GM12878 (cell line): Measurements from ENCODE around the gene ACADS. TPM values are rescaled to one million over a fixed set of nuclear protein-coding genes. Genes with fewer than 3 reads are reported as not detected.

ENCODE experiments used
- ATAC-seq: fragments of 200-7000 bp; cut with Tn5 transposase; 3 replicates; pipeline ENCODE4 v1.9.1; 2020; ENCODE audit warnings: mild to moderate bottlenecking, moderate library complexity
- BruUV-seq: library from RNA; stranded (reverse); fragments of 400-500 nt; replicated peaks from 2 replicates; lab custom pipeline; 2021; lab: Mats Ljungman, UMichigan
- CTCF ChIA-PET: fragments of 300-600 bp; sonication (Branson Sonifier 250); formaldehyde crosslinking; extraction: SDS; loops from one replicate; lab custom pipeline; 2021; ENCODE audit warnings: inconsistent platforms; lab: Yijun Ruan, JAX
- POLR2A ChIA-PET: fragments of 350-600 bp; formaldehyde crosslinking; extraction: SDS; loops from one replicate; lab custom pipeline; 2021; ENCODE audit warnings: inconsistent platforms; lab: Charles Lee
- RAD21 ChIA-PET: fragments of 300-600 bp; sonication (Branson Sonifier 250); formaldehyde crosslinking; loops from one replicate; lab custom pipeline; 2023; ENCODE audit warnings: antibody characterized with exemption; ENCODE audit not compliant: unreplicated experiment; lab: Charles Lee
- SMC1A ChIA-PET: fragments of 300-600 bp; sonication (Branson Sonifier 250); formaldehyde crosslinking; loops from one replicate; lab custom pipeline; 2023; ENCODE audit not compliant: unreplicated experiment, uncharacterized antibody; lab: Charles Lee
- DNase-seq: peaks from one replicate; pipeline ENCODE4 v3.0.0-alpha.2; 2011; ENCODE audit warnings: low read depth, low spot score
- FAIRE-seq: peaks from 3 replicates; lab custom pipeline; 2011; peaks lifted over from hg19 to GRCh38; lab: Jason Lieb, UNC
- H2AFZ ChIP-seq: 2 replicates; pipeline ENCODE4 v1.6.0; 2011; ENCODE audit warnings: low read depth, low read length, control low read depth; ENCODE audit not compliant: control insufficient read depth
- H3K27ac ChIP-seq: 2 replicates; pipeline ENCODE4 v1.5.1; 2011; ENCODE audit warnings: control low read depth; ENCODE audit not compliant: control insufficient read depth, insufficient read depth
- H3K27me3 ChIP-seq, 2 experiments: replicated peaks in 1 of 2; 2 replicates each; pipeline versions ENCODE4 v1.6.0 to v1.6.1; 2011; ENCODE audit warnings: low read length in 1 of 2; ENCODE audit not compliant: control insufficient read depth in 2 of 2, insufficient read depth in 2 of 2
- H3K36me3 ChIP-seq, 2 experiments: 2 replicates each; pipeline ENCODE4 v1.5.1; 2011; ENCODE audit warnings: low read length in 1 of 2; ENCODE audit not compliant: control insufficient read depth in 2 of 2, insufficient read depth in 2 of 2
- H3K4me1 ChIP-seq: 2 replicates; pipeline ENCODE4 v1.6.1; 2011; ENCODE audit warnings: mild to moderate bottlenecking, low read length, moderate library complexity, mixed read lengths; ENCODE audit not compliant: control insufficient read depth, insufficient read depth
- H3K4me2 ChIP-seq: 2 replicates; pipeline ENCODE4 v1.6.0; 2011; ENCODE audit warnings: control low read depth; ENCODE audit not compliant: control insufficient read depth, insufficient read depth
- H3K4me3 ChIP-seq: fragments of 200-600 bp; sonication (generic); 2 replicates; pipeline ENCODE4 v1.5.1; 2016
- H3K79me2 ChIP-seq: 2 replicates; pipeline ENCODE4 v1.6.0; 2011; ENCODE audit warnings: low read length; ENCODE audit not compliant: control insufficient read depth, insufficient read depth
- H3K9ac ChIP-seq: 2 replicates; pipeline ENCODE4 v1.8.0; 2011; ENCODE audit warnings: low read length, control low read depth, mixed read lengths; ENCODE audit not compliant: control insufficient read depth, insufficient read depth
- H3K9me3 ChIP-seq: replicated peaks from 3 replicates; pipeline ENCODE4 v1.5.1; 2011; ENCODE audit warnings: mild to moderate bottlenecking, low read length; ENCODE audit not compliant: control insufficient read depth, insufficient read depth
- H4K20me1 ChIP-seq: 2 replicates; pipeline ENCODE4 v1.6.0; 2011; ENCODE audit not compliant: control insufficient read depth, insufficient read depth
- CEBPB ChIP-seq, 2 experiments: fragments of 150-350 bp in 1 of 2; IDR thresholded peaks; 2 replicates each; pipeline ENCODE4 v1.6.1; 2012 to 2014; ENCODE audit warnings: low read depth in 2 of 2, low read length in 2 of 2, borderline replicate concordance in 1 of 2, inconsistent platforms in 1 of 2
- DPF2 ChIP-seq: fragments of 450-650 bp; IDR thresholded peaks from 2 replicates; pipeline ENCODE4 v1.6.1; 2017; ENCODE audit warnings: mild to moderate bottlenecking
- ESRRA ChIP-seq: IDR thresholded peaks from 2 replicates; pipeline ENCODE4 v1.6.1; 2012; ENCODE audit warnings: mild to moderate bottlenecking, low read length, improper control_type of control experiment
- IKZF2 ChIP-seq, 2 experiments: fragments of 450-650 bp; IDR thresholded peaks; 2 replicates each; pipeline ENCODE4 v1.6.1; 2017; ENCODE audit warnings: mild to moderate bottlenecking in 2 of 2, moderate library complexity in 2 of 2
- MYC ChIP-seq: IDR thresholded peaks from 2 replicates; pipeline ENCODE4 v1.6.1; 2011; ENCODE audit warnings: mild to moderate bottlenecking, low read length, moderate library complexity, inconsistent platforms; ENCODE audit not compliant: insufficient read depth, insufficient replicate concordance, insufficient read length, severe bottlenecking
- NFIC ChIP-seq: IDR thresholded peaks from 2 replicates; pipeline ENCODE4 v1.6.1; 2012; ENCODE audit warnings: low read depth, mild to moderate bottlenecking, inconsistent platforms, low read length, moderate library complexity
- NR2F1 ChIP-seq: fragments of 450-650 bp; conservative IDR thresholded peaks from 2 replicates; pipeline ENCODE4 v1.6.1; 2017; ENCODE audit warnings: mild to moderate bottlenecking
- RFX5 ChIP-seq: IDR thresholded peaks from 2 replicates; pipeline ENCODE4 v1.6.1; 2011; ENCODE audit warnings: low read depth, low read length, improper control_type of control experiment
- RUNX3 ChIP-seq: IDR thresholded peaks from 2 replicates; pipeline ENCODE4 v1.6.1; 2012; ENCODE audit warnings: low read length, inconsistent platforms
- SMAD1 ChIP-seq: fragments of 450-650 bp; IDR thresholded peaks from 2 replicates; pipeline ENCODE4 v1.6.1; 2018; ENCODE audit warnings: mild to moderate bottlenecking, low read depth; ENCODE audit not compliant: partially characterized antibody
- SRF ChIP-seq, 2 experiments: IDR thresholded peaks; 2 replicates each; pipeline ENCODE4 v1.6.1; 2011; ENCODE audit warnings: low read depth in 2 of 2, low read length in 2 of 2, mild to moderate bottlenecking in 1 of 2, moderate library complexity in 1 of 2
- ZBTB4 ChIP-seq: fragments of 450-650 bp; formaldehyde crosslinking; IDR thresholded peaks from 2 replicates; pipeline ENCODE4 v1.4.0; 2022; ENCODE audit warnings: mild to moderate bottlenecking, moderate library complexity
- WGBS: methylation state at CpG from one replicate; pipeline ENCODE4 v1.1.6; 2016; ENCODE audit warnings: low lambda C conversion rate; ENCODE audit not compliant: insufficient replicate concordance, insufficient coverage; ENCODE audit errors: missing lambda C conversion rate; 5-methylcytosine and 5-hydroxymethylcytosine counted together
- in situ Hi-C: fragments of 300-500 bp; cut with MboI; formaldehyde crosslinking; loops from 9 replicates; pipeline ENCODE4 v1.14.3; 2018; ENCODE audit warnings: mixed read lengths
- intact Hi-C: fragments of 100-400 bp; cut with micrococcal nuclease; formaldehyde crosslinking; loops from one replicate; pipeline ENCODE4 v1.14.2; 2022; ENCODE audit not compliant: unreplicated experiment
- polyA plus RNA-seq, 11 experiments: library from polyadenylated mRNA; depleted of rRNA in 4 of 11; unstranded in 6 of 11; stranded (reverse) in 5 of 11; fragments of >200 nt; fragmentation: Nextera tagmentation in 4 of 11; fragmentation: Illumina TruSeq in 1 of 11; extraction: Ambion mirVana in 4 of 11; extraction: Trizol in 1 of 11; gene quantifications; 1 replicate in 1 of 11; 2 replicates in 10 of 11; pipeline versions ENCODE4 v1.2.1 to v1.2.3, GENCODE V29; 2011 to 2016; ENCODE audit warnings: inconsistent platforms in 2 of 11, missing spikeins in 2 of 11, low read depth in 1 of 11
- total RNA-seq, 4 experiments: library from RNA; depleted of rRNA in 3 of 4; stranded (reverse); fragments of >200 nt in 3 of 4; fragmentation: Illumina TruSeq in 1 of 4; extraction: Trizol in 1 of 4; gene quantifications; 2 replicates each; pipeline versions ENCODE4 v1.2.1 to v1.2.3, GENCODE V29; 2013 to 2021
- TF ChIP-seq, protein P1 (sequence below): fragments of 450-650 bp; IDR thresholded peaks from 2 replicates; pipeline ENCODE4 v1.6.1; 2016; ENCODE audit warnings: mild to moderate bottlenecking, moderate library complexity, borderline replicate concordance
- TF ChIP-seq, protein P2 (sequence below): fragments of 450-650 bp; IDR thresholded peaks from 2 replicates; pipeline ENCODE4 v1.6.1; 2017; ENCODE audit warnings: antibody characterized with exemption, mild to moderate bottlenecking, moderate library complexity

Gene ACADS
- total and polyA plus RNA-seq, 10 of the 15 experiments (the other 5 are each of a cell fraction or from before 2014, with no cell fraction given) = 0.05 to 18.1 (median 10.2) TPM

- Histone ChIP-seq H2AFZ (no peak overlapping the region), H3K79me2 (no peaks in the 10 kb centered on the region), H3K4me2 (no peak overlapping the region), H3K4me3 (no peak overlapping the region), H3K27ac (no peak overlapping the region), H4K20me1 (no peaks in the 10 kb centered on the region), H3K9me3 (peaks cover 5% of the 10 kb centered on the region), H3K36me3 (peaks cover 0 to 8% of the 10 kb centered on the region in 2 experiments; a peak in 3 of 4 replicates), H3K4me1 (no peaks in the 10 kb centered on the region), H3K9ac (no peak overlapping the region), H3K27me3 (no peaks in the 10 kb centered on the region)
- in situ Hi-C loops = no loop called here
- WGBS = 62% methylated on average over 4 of the region's 4 CpGs
- POLR2A ChIA-PET = no interaction called here
- RAD21 ChIA-PET = no interaction called here
- BruUV-seq = no TSS peak
- intact Hi-C loops = no loop called here
- DNase-seq (no peak), ATAC-seq (no peak), FAIRE-seq (no peak)
- SMC1A ChIA-PET = interaction anchor here (1.0 to 1.1 kb wide), 2 partner anchors 16 to 43 kb away, joined by 3 read pairs; no protein-coding TSS in a partner anchor
- CTCF ChIA-PET = interaction anchor here (0.7 to 2.7 kb wide), 2 partner anchors 111 to 214 kb away, joined by 3 to 10 read pairs; no protein-coding TSS in a partner anchor
- TF ChIP-seq DPF2 (no peak), ESRRA (no peak), CEBPB (IDR thresholded peaks at IDR 0.05; ENCODE audit: borderline replicate concordance in 1 of 2, low read depth in 2 of 2, low read length in 2 of 2) (no peak), RFX5 (no peak), ZBTB4 (CRISPR knock-in tag) (no peak), RUNX3 (no peak), NFIC (no peak), NR2F1 (no peak), MYC (no peak), IKZF2 (IDR thresholded peaks at IDR 0.05) (no peak), SMAD1 (no peak), SRF (IDR thresholded peaks at IDR 0.05; ENCODE audit: low read depth in 2 of 2, low read length in 2 of 2) (no peak)
- TF ChIP-seq, protein P1, sequence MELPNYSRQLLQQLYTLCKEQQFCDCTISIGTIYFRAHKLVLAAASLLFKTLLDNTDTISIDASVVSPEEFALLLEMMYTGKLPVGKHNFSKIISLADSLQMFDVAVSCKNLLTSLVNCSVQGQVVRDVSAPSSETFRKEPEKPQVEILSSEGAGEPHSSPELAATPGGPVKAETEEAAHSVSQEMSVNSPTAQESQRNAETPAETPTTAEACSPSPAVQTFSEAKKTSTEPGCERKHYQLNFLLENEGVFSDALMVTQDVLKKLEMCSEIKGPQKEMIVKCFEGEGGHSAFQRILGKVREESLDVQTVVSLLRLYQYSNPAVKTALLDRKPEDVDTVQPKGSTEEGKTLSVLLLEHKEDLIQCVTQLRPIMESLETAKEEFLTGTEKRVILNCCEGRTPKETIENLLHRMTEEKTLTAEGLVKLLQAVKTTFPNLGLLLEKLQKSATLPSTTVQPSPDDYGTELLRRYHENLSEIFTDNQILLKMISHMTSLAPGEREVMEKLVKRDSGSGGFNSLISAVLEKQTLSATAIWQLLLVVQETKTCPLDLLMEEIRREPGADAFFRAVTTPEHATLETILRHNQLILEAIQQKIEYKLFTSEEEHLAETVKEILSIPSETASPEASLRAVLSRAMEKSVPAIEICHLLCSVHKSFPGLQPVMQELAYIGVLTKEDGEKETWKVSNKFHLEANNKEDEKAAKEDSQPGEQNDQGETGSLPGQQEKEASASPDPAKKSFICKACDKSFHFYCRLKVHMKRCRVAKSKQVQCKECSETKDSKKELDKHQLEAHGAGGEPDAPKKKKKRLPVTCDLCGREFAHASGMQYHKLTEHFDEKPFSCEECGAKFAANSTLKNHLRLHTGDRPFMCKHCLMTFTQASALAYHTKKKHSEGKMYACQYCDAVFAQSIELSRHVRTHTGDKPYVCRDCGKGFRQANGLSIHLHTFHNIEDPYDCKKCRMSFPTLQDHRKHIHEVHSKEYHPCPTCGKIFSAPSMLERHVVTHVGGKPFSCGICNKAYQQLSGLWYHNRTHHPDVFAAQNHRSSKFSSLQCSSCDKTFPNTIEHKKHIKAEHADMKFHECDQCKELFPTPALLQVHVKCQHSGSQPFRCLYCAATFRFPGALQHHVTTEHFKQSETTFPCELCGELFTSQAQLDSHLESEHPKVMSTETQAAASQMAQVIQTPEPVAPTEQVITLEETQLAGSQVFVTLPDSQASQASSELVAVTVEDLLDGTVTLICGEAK = no peak
- TF ChIP-seq, protein P2, sequence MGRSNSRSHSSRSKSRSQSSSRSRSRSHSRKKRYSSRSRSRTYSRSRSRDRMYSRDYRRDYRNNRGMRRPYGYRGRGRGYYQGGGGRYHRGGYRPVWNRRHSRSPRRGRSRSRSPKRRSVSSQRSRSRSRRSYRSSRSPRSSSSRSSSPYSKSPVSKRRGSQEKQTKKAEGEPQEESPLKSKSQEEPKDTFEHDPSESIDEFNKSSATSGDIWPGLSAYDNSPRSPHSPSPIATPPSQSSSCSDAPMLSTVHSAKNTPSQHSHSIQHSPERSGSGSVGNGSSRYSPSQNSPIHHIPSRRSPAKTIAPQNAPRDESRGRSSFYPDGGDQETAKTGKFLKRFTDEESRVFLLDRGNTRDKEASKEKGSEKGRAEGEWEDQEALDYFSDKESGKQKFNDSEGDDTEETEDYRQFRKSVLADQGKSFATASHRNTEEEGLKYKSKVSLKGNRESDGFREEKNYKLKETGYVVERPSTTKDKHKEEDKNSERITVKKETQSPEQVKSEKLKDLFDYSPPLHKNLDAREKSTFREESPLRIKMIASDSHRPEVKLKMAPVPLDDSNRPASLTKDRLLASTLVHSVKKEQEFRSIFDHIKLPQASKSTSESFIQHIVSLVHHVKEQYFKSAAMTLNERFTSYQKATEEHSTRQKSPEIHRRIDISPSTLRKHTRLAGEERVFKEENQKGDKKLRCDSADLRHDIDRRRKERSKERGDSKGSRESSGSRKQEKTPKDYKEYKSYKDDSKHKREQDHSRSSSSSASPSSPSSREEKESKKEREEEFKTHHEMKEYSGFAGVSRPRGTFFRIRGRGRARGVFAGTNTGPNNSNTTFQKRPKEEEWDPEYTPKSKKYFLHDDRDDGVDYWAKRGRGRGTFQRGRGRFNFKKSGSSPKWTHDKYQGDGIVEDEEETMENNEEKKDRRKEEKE = no peak
Observed at GRCh38 chr12:120757226-120757742, 31.7 kb downstream of the ACADS start.
